HG03558 (cell line): Measurements from ENCODE around the gene SNTG2.
"Not testable (repeated sequence)": the region's sequence is repeated elsewhere in the genome, so short reads cannot be mapped to it uniquely, and the experiment has no call there.

Experiments
- ATAC-seq: cut with Tn5 transposase; IDR thresholded peaks from one replicate; pipeline ENCODE4 v1.9.1; 2021; ENCODE audit warnings: moderate number of reproducible peaks; ENCODE audit not compliant: unreplicated experiment; ENCODE audit errors: extremely low read depth

The SNTG2 gene

GRCh38 chr2:1081451-1082225 lies 131.0 kb downstream of the SNTG2 start:
- no peak for ATAC-seq

- ATAC-seq, result no peak
Observed at GRCh38 chr2:1082456-1083205, 132.0 kb downstream of the SNTG2 start.

GRCh38 chr2:1088192-1088860 lies 137.7 kb downstream of the SNTG2 start:
- no peak for ATAC-seq

GRCh38 chr2:1088940-1089339 lies 138.3 kb downstream of the SNTG2 start:
- ATAC-seq, result no peak

GRCh38 chr2:1091895-1092585 lies 141.4 kb downstream of the SNTG2 start:
- no peak for ATAC-seq

GRCh38 chr2:1093668-1094067 lies 143.0 kb downstream of the SNTG2 start:
- ATAC-seq, result not testable (repeated sequence)

- no peak for ATAC-seq
Observed at GRCh38 chr2:1097101-1097500, 146.5 kb downstream of the SNTG2 start.

- ATAC-seq, result no peak
Observed at GRCh38 chr2:1099418-1099817, 148.8 kb downstream of the SNTG2 start.

GRCh38 chr2:1101011-1101782 lies 150.5 kb downstream of the SNTG2 start:
- no peak for ATAC-seq

- no peak for ATAC-seq
Observed at GRCh38 chr2:1101982-1102590, 151.4 kb downstream of the SNTG2 start.

GRCh38 chr2:1104364-1104763 lies 153.7 kb downstream of the SNTG2 start:
- ATAC-seq, result no peak

- ATAC-seq, result not testable (repeated sequence)
Observed at GRCh38 chr2:1106344-1106743, 155.7 kb downstream of the SNTG2 start.

GRCh38 chr2:1115843-1116539 lies 165.3 kb downstream of the SNTG2 start:
- ATAC-seq, result no peak

GRCh38 chr2:1117569-1117968 lies 166.9 kb downstream of the SNTG2 start:
- no peak for ATAC-seq

- ATAC-seq, result no peak
Observed at GRCh38 chr2:1125217-1125616, 174.6 kb downstream of the SNTG2 start.

GRCh38 chr2:1125633-1126370 lies 175.2 kb downstream of the SNTG2 start:
- no peak for ATAC-seq

GRCh38 chr2:1129982-1130381 lies 179.3 kb downstream of the SNTG2 start:
- ATAC-seq, result no peak

- ATAC-seq, result no peak
Observed at GRCh38 chr2:1130922-1131321, 180.3 kb downstream of the SNTG2 start.
